DMS 273 (cell line): ENCODE results near the gene WASF1.

ENCODE experiments used
- DNase-seq: peaks from one replicate; lab custom pipeline; 2025; ENCODE audit not compliant: unreplicated experiment; lab: John Stamatoyannopoulos, UW

Gene WASF1

GRCh38 chr6:110179406-110180227 lies at the start of gene WASF1:
WASF1 (minus strand) TSS chr6:110179670; CDS start chr6:110127601, 52,069 bp downstream.
- DNase-seq, result peak; percentile 99

- no peak for DNase-seq
Observed at GRCh38 chr6:110226261-110226660, 46.8 kb upstream of the WASF1 start.

- no peak for DNase-seq
Observed at GRCh38 chr6:110221738-110222137, 42.3 kb upstream of the WASF1 start.

GRCh38 chr6:110217266-110217665 lies 37.8 kb upstream of the WASF1 start:
- no peak for DNase-seq

- no peak for DNase-seq
Observed at GRCh38 chr6:110216140-110216539, 36.7 kb upstream of the WASF1 start.

- DNase-seq, result no peak
Observed at GRCh38 chr6:110214338-110214737, 34.9 kb upstream of the WASF1 start.

- DNase-seq, result no peak
Observed at GRCh38 chr6:110211753-110212152, 32.3 kb upstream of the WASF1 start.

- peak; percentile 7 for DNase-seq
Observed at GRCh38 chr6:110207652-110208051, 28.2 kb upstream of the WASF1 start.

GRCh38 chr6:110201151-110201884 lies 21.8 kb upstream of the WASF1 start:
- DNase-seq, result no peak

GRCh38 chr6:110198561-110198960 lies 19.1 kb upstream of the WASF1 start:
- DNase-seq, result no peak

GRCh38 chr6:110196874-110197273 lies 17.4 kb upstream of the WASF1 start:
- no peak for DNase-seq

GRCh38 chr6:110195639-110196038 lies 16.2 kb upstream of the WASF1 start:
- DNase-seq, result no peak

GRCh38 chr6:110191477-110191876 lies 12.0 kb upstream of the WASF1 start:
- DNase-seq, result no peak

- DNase-seq, result no peak
Observed at GRCh38 chr6:110190726-110191125, 11.3 kb upstream of the WASF1 start.

- DNase-seq, result no peak
Observed at GRCh38 chr6:110188791-110189190, 9.3 kb upstream of the WASF1 start.

- no peak for DNase-seq
Observed at GRCh38 chr6:110185879-110186278, 6.4 kb upstream of the WASF1 start.

GRCh38 chr6:110183292-110183885 lies 3.9 kb upstream of the WASF1 start:
- DNase-seq, result no peak

GRCh38 chr6:110181131-110182030 lies 1.9 kb upstream of the WASF1 start:
- DNase-seq, result peak; percentile 29

- peak; percentile 89 for DNase-seq
Observed at GRCh38 chr6:110180228-110181008, 948 bp upstream of the WASF1 start, which contains the start of gene CDC40. CDC40 (plus strand) TSS chr6:110180427; CDS start chr6:110180445, 18 bp downstream.
